HG03064 (cell line): ENCODE data around the gene FKBP10.
A peak's percentile ranks its signal among the peaks of the same experiment; 100 is the strongest.
"Not testable (repeated sequence)": the region's sequence is repeated elsewhere in the genome, so short reads cannot be mapped to it uniquely, and the experiment has no call there.

Experiments
- ATAC-seq: cut with Tn5 transposase; IDR thresholded peaks from one replicate; pipeline ENCODE4 v1.9.1; 2021; ENCODE audit warnings: low read depth; ENCODE audit not compliant: unreplicated experiment

Gene FKBP10

GRCh38 chr17:41836550-41837196 is 23.9 kb downstream of the FKBP10 start:
- ATAC-seq: no peak

GRCh38 chr17:41837761-41838538 is 25.1 kb downstream of the FKBP10 start, which contains the start of gene KLHL10:
TSS of gene KLHL10 (plus strand) at chr17:41837825. CDS start at chr17:41837933, 108 bp downstream.
- ATAC-seq: no peak

DNA sequence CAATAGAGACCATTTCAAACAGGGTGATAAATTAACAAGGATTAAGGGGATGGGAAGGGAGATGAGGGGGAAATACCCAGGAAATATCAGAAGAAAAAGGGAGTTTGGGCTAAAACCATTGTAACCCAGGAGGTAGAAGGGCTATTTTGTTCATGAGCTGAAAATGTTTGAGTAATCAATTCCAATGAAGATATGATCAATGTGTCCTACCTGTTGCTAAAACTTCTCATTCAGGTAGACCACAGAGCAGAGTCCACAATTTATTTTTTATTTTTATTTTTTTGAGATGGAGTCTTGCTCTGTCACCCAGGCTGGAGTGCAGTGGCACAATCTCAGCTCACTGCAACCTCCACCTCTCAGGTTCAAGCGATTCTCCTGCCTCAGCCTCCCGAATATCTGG is 26.6 kb downstream of the FKBP10 start:
- not testable (repeated sequence) for ATAC-seq

GRCh38 chr17:41840781-41841180 is 28.0 kb downstream of the FKBP10 start:
- not testable (repeated sequence) for ATAC-seq

DNA sequence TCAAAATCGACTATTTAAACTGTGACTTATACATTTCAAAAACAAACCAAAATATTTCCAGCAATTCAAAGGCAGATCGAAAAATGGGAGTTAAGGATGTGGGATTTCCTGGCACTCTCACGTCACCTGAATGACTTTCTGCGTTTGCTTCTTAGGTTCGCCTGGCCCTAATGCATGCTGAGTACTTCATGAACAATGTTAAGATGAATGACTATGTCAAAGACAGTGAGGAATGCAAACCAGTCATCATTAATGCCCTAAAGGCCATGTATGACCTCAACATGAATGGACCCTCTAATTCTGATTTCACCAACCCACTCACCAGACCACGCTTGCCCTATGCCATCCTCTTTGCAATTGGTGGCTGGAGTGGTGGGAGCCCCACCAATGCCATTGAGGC is 32.2 kb downstream of the FKBP10 start:
- ATAC-seq: no peak

- no peak for ATAC-seq
Observed at GRCh38 chr17:41848788-41849187, 36.0 kb downstream of the FKBP10 start.

DNA sequence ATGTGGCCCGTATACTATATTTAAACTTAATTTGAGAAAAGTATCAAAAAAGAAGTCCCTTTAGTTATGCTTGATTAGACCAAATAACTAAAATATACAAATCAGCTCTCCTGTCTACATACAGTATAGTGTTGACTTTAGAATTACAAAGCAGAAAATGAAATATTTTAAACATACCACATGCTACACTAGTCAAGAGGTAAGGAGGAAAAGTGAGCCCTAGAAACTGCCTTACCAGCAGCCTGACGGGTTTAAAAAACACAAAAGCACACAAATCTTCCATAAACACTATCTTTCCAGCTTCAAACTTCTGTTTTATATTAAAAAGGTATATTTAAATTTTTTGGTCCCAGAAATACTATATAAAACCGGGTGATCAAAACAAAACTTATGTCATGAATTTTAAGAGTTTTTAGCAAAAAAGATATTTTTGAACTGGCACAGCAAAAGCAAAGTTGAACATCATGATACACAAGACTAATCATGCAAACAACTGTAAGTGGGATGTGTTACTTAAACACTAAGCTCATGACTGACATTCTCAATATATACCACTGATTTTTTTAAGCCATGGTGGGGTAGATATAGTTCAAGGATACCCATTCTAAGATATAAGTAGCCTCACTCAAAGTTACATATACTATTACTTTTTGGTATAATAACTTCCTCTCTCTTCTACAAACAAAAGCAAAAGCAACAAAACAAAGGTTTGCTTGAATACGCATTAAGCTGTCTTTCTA is 36.6 kb downstream of the FKBP10 start:
- ATAC-seq: no peak

- not testable (repeated sequence) for ATAC-seq
Observed at GRCh38 chr17:41851382-41851781, 38.6 kb downstream of the FKBP10 start.

- no peak for ATAC-seq
Observed at GRCh38 chr17:41860254-41860931, 47.6 kb downstream of the FKBP10 start.

- ATAC-seq: no peak
Observed at GRCh38 chr17:41863074-41863848, 50.5 kb downstream of the FKBP10 start.

- no peak for ATAC-seq
Observed at GRCh38 chr17:41864498-41864835, 51.7 kb downstream of the FKBP10 start.

GRCh38 chr17:41864836-41865595 is 52.2 kb downstream of the FKBP10 start, which contains the start of gene KLHL11:
TSS of gene KLHL11 (minus strand) at chr17:41865423. CDS start at chr17:41865370, 53 bp downstream.
- peak; percentile 76 for ATAC-seq

GRCh38 chr17:41865596-41865893 is 52.7 kb downstream of the FKBP10 start:
- ATAC-seq: no peak

DNA sequence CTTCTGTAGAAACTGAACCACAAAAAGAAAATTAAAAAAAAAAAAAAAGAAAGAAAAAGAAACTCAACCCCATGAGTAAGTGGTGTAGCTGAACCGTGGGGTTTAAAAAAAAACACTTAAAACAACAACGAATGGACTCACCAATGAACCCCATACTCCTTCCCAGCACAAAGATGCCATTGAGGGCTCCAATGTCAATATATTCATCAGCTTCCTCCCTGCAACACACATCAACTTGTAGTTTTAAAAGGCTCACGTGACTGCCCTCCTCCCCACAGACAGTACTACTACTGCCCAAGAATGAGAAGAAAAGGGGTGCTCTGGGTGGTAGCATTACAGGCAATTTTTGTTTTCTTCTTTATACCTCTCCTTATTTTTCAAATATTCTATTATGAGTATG is 55.8 kb downstream of the FKBP10 start:
- ATAC-seq: no peak

- ATAC-seq: no peak
Observed at GRCh38 chr17:41869426-41869825, 56.6 kb downstream of the FKBP10 start.

GRCh38 chr17:41870097-41870496 is 57.3 kb downstream of the FKBP10 start:
- ATAC-seq: no peak

GRCh38 chr17:41870627-41871026 is 57.8 kb downstream of the FKBP10 start:
- no peak for ATAC-seq

GRCh38 chr17:41871789-41872188 is 59.0 kb downstream of the FKBP10 start:
- ATAC-seq: no peak
